Activated CD8-positive, alpha-beta memory T cell treated with anti-CD3 and anti-CD28 coated beads, Interleukin-2, amount 50 U/mL, for 1 hour (primary cell): ENCODE data around the gene NAALADL2.
"Not testable (repeated sequence)": the region's sequence is repeated elsewhere in the genome, so short reads cannot be mapped to it uniquely, and the experiment has no call there.

ENCODE experiments used
- DNase-seq: peaks from one replicate; pipeline ENCODE4 v3.0.0-alpha.2; 2020; ENCODE audit errors: extremely low read depth

Gene NAALADL2

DNA sequence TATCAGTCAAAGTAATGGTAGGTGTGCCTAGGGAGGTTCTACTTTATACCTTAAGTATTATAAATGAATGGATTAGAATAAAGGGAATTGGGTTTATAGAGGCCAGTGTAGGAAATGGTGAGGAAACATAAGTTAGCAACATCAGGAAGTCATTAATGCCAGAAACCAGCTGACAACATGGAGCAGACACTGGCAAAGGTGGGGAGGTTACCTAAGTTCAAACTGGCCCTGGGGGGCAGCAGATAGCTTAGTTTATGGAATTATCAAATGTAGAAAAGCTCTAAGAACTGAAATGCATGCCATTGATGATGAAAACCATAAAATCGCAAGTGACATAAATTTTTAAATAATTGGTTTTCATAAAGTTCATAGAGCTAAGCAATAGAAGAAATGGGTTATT, 498.6 kb downstream of the NAALADL2 start:
- no peak for DNase-seq

DNA sequence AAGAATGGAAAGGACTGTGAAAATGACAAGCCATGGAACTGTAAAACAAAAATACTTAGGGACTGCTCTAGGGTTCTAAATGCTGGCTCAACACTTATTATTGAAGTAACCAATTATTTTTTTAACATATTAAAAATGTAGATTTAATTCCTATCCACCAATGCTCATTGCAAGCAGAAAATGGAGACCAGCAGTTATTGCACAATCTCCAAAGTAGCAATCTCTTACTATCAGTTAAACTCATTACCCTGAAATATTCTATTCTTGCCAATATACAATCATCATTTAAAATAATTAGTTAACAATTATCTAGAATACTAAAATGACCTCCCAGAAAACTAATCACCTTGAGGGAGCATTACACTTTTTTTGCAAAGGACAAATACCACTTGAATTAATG, 499.8 kb downstream of the NAALADL2 start:
- no peak for DNase-seq

DNA sequence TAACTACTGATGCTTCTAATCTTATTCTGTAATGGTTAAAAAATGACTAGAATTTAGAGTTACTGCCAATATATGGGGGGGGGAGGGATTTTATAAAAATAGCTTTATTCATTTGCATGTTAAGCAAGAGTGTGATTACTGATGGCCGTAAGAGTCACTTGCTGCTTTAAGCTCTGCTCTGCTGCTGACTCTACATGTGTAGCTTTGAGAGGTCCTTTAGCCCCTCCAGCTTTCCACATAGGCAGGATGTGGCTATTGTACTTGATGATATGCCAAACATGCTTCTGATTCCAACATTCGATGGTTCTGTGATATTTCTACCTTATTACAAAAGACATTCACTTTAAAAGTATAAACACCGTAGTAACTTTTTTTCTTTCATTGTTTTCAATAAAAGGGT, 511.3 kb downstream of the NAALADL2 start:
- not testable (repeated sequence) for DNase-seq

DNA sequence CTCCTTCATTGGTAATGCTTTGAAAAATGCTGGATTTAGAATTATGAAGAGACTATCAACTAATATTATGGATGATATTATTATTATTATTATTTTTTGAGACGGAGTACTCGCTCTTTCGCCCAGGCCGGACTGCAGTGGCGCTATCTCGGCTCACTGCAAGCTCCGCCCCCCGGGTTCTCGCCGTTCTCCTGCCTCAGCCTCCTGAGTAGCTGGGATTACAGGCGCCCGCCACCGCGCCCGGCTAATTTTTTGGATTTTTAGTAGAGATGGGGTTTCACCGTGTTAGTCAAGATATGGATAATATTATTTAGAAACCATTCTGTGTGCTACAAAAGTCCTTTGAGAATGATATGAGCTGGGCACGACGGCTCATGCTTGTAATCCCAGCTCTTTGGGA, 512.1 kb downstream of the NAALADL2 start:
- not testable (repeated sequence) for DNase-seq

DNA sequence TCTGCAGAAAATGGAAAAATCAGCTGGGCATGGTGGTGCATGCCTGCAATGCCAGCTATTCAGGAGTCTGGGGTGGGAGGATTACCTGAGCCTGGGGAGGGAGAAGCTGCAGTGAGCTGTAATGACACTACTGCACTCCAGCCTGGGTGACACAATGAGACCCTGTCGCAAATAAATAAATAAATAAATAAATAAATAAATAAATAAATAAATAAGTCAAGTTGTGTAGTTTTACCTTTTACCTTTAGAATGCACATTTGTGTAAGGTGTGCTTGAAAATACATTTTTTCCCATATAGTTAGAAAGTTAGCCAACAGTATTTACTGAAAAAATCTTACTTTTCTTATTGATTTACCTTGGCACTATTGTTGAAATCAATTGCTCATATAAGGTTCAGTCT, 515.6 kb downstream of the NAALADL2 start:
- no peak for DNase-seq

DNA sequence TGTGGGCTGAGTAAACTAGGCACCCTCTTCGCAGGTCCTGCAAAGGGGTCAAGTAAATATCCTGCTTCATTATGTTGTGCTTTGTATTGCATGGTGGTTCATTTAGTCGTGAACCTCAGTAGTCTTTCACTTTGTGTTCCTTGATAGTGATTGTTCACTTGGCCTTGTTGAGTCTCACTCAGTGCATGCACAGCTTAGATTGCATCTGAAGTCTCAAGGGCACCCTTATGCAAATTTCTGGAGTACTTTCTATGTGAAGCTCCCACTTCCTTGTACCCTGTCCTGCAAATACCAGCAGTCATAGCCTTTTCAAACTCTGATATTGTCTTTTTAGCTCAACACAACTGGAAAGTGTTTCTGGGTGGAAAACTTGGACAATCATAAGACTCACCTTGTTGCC, 519.2 kb downstream of the NAALADL2 start:
- no peak for DNase-seq

DNA sequence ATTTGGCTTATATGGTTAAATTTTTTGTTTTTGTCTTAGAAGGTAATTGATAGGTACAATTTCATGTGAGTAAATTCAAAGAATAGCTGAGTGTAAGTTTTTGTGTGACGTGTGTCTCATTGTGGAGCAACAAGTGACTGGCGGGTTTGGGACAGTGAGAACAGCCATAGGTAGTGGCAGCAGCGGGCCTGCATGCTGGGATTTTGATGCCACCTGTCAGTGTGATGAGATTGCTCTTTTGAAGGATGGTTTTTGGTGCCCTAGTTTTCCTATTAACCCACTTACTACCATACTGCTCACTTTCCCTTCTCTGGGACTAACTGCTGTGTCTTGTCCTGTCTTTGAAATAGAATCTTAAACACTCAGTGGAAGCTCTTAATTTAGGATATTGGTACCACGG, 522.6 kb downstream of the NAALADL2 start:
- no peak for DNase-seq

DNA sequence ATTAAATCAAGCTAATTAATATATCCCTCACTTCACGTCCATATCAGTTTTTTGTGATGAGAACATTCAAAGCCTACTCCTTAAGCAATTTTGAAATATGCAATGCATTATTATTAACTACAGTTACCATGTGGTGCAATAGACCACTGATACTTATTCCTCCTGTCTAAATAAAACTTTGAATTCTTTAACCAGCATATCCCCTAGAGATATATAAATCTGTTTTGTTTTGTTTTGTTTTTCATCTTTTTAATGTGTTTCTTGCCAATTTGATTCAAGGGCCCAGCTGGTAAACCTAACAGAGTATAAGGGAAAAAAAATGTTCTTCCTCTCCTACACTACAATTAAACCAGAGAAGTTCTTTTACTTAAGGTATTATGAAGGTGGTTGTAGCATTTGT, 524.2 kb downstream of the NAALADL2 start:
- DNase-seq: no peak

DNA sequence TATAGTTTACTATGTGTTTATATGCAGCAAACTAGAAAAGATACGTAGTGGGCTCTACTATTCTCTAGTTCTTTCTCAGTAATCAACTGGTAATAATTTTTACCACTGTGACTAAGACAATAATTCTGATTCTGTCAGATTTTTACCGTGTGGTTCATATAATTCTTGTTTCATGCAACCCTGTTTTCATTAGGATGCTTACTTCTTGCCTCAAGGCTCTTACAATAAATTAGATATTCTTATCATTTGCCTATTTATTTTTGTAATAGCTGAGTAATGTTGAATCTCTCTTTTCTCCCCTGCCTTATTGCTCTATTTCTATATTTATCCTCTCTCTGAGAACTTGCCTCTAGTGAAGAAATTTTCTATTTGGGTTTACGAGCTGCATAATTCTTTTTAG, 524.7 kb downstream of the NAALADL2 start:
- no peak for DNase-seq

DNA sequence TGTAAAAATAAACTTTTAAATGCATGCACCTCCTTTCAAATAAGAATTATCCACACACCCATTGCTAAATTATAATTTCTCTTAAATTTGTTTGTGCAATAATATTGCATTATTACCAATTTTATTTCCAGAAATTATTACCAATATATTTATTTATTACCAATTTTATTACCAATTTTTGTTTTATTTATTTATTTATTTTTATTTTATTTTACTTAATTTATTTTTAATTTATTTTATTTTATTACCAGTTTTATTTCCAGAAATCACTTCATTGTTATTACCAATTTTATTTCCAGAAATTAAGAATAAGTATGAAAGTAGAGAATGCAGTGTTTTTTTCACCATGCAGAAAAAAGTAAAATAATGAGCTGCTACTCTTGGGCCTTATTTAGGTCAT, 525.4 kb downstream of the NAALADL2 start:
- no peak for DNase-seq

DNA sequence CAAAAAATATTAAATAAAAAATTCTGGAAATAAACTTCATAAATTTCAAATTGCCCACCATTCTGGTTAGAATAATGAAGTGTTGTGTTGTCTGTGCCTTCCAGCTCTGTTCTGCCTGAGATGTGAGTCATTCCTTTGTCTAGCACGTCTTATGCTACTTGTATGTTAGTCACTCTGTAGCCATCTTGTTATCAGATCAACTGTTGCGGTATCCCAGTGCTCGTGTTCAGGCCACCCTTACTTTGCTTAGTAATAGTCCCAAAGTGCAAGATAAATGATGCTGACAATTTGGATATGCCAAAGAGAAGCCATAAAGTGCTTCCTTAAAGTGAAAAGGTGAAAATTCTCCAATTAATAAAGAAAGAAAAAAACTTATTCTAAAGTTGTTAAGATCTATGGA, 527.5 kb downstream of the NAALADL2 start:
- no peak for DNase-seq

DNA sequence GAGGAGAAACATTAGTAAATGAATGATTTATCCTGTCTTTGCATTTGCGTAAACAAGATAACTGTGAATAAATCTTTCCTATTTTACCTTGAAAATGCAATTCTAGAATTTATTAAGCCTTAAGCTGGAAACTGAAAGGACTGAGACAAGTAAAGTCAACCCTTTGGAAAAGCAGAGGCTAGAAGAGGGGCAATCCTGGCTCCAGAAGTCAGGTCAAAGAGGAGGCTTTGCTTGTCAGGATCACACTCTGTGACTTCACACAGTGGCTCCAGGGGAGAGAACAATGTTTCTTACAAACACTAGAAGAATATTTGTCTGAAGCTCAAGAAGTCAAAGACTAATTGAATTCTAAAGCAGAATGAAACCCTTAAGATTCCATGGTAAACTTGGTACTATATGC, 530.4 kb downstream of the NAALADL2 start:
- no peak for DNase-seq

DNA sequence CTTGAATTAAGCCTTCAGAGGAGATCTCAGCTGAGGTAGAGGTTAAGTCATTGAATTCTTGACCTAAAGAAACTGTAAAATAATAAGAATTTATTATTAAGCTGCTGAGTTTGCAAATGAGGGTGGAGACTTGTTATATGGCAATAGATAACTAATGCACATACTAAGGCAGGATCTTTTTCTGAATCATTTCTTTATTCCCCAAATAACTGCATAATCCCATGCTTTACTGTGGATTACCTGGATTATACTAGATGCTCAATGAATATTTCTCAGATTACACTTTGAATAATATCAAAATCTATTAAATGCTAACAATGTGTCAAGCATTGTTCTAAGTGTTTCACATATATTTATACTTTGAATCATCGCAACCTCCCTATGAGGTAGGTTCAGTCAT, 532.5 kb downstream of the NAALADL2 start:
- DNase-seq: no peak

DNA sequence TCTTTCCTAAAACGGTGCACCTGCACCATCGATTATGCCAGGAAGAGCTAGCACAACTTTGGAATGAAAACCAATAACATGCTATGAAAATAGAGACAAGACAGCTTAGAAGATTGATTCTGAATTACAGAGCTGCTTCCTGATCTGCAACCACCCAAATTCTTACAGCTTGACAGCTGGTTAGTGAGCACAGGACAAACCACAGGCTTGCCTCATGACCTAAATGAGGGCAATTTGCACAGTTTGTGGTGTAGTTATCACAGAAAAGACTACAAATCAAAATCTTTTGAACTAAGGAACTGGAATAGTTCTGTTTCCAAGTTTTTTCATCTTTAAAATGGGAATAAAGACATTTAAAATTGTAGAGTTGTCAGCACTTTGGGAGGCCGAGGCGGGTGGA, 533.5 kb downstream of the NAALADL2 start:
- no peak for DNase-seq

DNA sequence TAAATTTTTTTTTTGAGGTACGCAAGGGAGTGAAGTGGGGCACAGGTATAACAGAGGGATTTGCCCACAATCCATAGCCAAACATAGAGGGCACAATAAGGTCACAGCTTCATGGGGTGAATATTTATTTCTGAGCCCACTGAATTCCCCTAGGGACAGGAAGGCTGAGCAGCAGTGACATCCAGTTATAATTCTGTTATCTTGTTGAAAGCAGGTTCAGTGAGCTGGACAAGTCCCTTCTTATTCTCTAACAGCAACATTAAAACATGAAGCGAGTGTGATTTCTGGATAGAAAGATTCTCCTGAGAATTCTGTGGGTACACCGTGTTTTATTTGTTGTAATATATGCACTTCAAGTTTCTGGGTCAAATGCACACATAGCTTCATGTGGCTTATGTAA, 538.2 kb downstream of the NAALADL2 start:
- no peak for DNase-seq

DNA sequence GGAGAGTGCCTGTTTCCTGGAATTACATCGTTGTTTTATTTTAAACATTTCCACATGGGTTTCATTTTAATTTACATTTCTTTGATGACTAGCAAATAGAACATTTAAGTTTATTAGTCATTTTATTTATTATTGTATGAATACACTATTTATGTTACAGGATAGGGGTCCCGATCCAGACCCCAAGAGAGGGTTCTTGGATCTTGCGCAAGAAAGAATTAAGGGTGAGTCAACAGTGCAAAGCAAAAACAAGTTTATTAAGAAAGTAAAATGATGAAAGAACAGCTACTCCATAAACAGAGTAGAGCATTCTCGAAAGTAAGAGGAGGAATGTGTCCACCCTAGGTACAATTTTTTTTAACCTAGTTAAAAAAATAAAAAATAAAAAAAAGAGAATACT, 539.5 kb downstream of the NAALADL2 start:
- no peak for DNase-seq

DNA sequence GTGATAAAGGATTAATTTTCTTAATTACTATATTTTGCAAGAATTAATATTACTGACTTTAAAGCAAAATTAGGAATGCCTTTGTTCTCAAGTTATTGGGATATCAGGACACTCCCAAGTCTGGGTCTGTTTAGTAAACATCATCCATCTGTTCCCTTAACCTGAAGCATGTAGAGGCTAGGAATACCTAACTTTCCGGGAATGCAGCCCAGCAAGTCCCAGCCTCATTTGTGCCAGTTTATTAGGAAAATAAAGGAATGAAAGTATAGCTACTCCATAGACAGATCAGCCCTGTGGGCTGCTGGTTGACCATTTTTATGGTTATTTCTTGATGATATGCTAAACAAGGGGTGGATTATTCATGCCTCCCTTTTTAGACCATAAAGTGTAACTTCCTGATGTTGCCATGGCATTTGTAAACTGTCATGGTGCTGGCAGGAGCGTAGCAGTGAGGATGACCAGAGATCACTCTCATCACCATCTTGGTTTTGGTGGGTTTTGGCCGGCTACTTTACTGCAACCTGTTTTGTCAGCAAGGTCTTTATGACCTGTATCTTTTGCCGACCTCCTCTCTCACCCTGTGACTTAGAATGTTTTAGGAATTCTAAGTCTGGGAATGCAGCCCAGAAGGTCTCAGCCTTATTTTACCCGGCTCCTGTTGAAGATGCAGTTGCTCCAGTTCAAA, 540.2 kb downstream of the NAALADL2 start:
- no peak for DNase-seq

DNA sequence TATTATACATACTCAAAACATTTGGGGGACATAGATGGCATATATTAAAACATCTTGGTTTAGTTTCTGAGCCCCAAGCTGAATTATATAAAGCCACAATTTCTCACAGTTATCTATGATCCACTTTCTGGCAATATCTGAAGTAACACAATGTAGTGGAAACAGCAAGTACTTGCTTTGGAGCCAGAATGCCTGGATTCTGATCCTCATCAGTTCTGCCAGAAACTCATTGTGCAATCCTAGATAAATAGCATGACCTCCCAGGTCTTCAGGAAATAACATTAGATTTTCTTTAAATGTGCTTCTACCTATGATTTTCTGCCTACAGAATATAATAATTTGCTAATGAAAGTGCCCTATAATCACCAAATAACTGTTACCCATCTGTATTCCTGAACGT, 544.9 kb downstream of the NAALADL2 start:
- DNase-seq: no peak

DNA sequence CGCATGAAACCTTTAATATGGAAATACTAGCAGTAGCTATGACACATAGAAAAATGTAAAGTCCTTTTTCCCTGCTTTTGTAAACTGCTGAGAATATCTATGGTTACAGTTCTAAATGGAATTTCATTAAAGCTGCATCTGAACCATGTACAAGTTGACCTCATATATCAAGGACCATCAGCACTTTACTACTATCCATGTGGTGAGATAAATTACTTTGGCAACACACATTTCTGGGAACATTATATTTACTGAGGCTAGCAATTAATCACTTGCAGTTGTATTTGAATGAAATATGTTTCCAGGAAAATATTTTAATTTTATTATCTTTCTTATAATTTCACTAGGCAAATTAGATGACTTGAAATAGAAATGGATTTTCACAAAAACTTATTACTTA, 545.5 kb downstream of the NAALADL2 start:
- no peak for DNase-seq

DNA sequence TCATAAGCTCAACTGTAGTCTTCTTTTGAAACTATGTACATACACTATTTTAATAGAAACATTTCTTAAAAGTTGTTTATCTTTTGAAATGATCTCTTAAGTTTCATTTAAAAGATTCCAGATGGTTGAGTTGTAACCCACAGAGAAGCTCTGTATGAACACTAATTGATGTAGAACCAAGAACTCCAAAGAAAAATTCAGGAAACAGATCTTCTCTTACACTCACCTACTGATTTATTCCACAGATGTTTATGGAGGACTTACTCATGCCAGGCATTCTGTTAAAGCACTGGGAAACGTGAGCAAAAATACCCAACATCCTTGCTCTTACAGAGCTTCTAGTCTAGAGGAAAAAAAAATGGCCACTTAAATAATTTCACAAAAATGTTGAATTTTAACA, 551.1 kb downstream of the NAALADL2 start:
- DNase-seq: no peak

DNA sequence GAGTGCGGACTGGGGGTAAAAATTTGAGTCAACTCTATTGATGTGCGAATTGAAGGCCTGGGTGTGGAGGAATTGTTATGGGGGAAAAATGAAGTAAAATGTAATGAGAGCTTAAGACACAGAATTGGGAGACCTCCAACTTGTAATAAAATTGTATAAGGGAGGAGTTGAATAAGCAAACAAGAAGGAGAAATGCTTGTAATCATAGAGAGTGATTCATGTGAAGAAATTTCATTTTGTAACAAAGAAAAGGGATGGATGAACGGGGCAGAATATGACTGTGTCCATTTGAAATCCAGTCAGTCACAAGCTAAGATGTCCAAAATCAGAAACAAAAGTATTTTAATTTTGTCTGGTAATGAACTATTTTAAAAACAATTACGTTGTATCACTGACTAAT, 552.3 kb downstream of the NAALADL2 start:
- no peak for DNase-seq

DNA sequence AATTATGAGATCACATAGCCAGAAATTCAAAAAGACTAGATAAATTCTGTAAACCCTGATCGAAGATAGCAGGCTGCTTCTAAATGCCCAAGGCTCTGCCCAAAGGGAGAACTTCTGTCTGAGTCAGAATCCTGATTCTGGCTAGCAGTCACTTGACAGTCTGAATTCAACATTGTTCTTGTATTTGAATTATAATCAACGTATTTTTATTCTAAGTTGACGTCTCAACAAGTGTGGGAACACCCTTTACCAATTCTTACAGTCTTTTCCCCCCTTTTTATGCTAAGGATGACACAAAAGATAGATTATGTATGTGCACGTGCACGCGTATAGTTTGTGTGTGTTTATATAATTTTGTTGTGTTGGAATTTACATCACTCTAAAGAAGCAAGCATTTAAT, 552.8 kb downstream of the NAALADL2 start:
- no peak for DNase-seq

DNA sequence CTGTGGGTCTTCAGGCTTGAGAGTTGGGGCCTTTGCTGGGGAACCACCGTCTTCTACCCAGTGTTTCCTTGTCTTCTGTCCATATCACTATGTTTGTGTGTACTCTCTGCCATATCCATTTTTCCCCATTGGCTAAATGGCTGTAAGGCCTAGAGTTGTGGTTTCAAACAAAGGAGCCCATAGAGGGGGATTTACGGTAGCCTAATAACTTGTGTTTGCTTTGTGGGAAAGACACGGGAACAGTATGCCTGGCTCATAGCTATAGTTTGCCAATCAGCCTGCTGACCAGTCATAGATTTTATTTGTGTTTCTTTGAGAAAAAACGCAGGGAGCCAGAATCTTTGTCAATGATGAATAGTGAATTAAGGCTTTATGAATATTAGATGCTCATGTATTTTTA, 554.8 kb downstream of the NAALADL2 start:
- no peak for DNase-seq

DNA sequence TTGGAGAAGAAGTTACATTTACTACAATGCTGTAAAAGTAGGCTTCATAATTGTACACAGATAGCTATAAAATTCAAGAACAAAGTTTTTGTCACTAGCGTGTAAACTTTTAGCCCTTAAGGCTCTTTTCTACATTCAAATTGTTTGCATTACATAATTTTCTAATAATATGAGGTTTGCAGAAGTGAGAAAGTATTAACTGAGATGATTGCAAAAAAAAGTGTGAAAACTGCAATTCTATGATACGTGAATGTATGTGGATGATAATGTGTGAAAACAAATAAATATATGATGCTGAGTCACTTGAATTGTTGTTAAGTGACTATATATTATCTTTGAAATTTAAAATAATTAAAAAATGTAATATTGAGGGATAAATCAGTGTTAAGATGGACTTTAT, 557.5 kb downstream of the NAALADL2 start:
- no peak for DNase-seq

DNA sequence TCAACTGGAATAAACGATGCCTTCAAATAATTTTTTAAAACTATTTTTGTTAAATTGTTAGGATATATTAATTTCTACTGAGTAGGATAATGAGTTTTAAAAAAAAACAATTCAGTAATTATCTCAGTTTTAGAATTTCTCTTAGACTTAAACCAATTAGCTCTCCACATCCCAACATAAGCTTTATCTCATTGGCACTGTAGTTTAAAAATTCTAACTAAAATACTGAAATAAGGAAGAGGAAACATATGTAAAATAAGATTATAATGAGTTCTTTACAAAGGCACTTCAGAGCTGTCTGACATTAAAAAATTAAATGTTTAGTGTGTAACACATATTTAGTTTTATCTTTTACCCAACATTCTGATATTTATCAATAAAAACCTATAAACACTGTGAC, 558.3 kb downstream of the NAALADL2 start:
- DNase-seq: no peak
